HEK293 (cell line): ENCODE results near the gene ITPR3.

Source experiments
- CTCF ChIA-PET: fragments of 350-600 bp; formaldehyde crosslinking; extraction: SDS; loops from one replicate; lab custom pipeline; 2021; ENCODE audit warnings: antibody characterized with exemption; lab: Yijun Ruan, JAX
- POLR2A ChIA-PET: fragments of 300-600 bp; formaldehyde crosslinking; extraction: SDS; loops from one replicate; lab custom pipeline; 2020; ENCODE audit warnings: antibody characterized with exemption, inconsistent platforms; lab: Yijun Ruan, JAX
- H3K27ac ChIP-seq: fragments of 200-500 bp; sonication (Bioruptor generic); 2 replicates; pipeline ENCODE4 v1.5.1; 2014; ENCODE audit warnings: low read depth, low read length, control low read depth, inconsistent platforms; ENCODE audit errors: extremely low read depth
- H3K36me3 ChIP-seq, 2 experiments: fragments of 200-500 bp in 1 of 2; sonication (Bioruptor generic) in 1 of 2; 1 replicate in 1 of 2; 2 replicates in 1 of 2; pipeline ENCODE4 v1.5.1; 2014 to 2017; ENCODE audit warnings: inconsistent platforms in 2 of 2, low read length in 2 of 2; ENCODE audit not compliant: control insufficient read depth in 2 of 2, insufficient read depth in 1 of 2
- H3K4me1 ChIP-seq: fragments of 200-500 bp; sonication (Bioruptor generic); 2 replicates; pipeline ENCODE4 v1.5.1; 2014; ENCODE audit warnings: mild to moderate bottlenecking, low read length, inconsistent platforms; ENCODE audit not compliant: control insufficient read depth, insufficient read depth
- H3K4me3 ChIP-seq: 2 replicates; pipeline ENCODE4 v1.5.1; 2011; ENCODE audit warnings: low read depth, mild to moderate bottlenecking, control low read depth, low read length, moderate library complexity
- H3K9me3 ChIP-seq: fragments of 200-500 bp; sonication (Bioruptor generic); 2 replicates; pipeline ENCODE4 v1.5.1; 2014; ENCODE audit warnings: low read depth, low read length, inconsistent platforms; ENCODE audit not compliant: control insufficient read depth, insufficient read depth
- BCL11B ChIP-seq: fragments of 450-650 bp; formaldehyde crosslinking; IDR thresholded peaks from 2 replicates; pipeline ENCODE4 v1.5.1; 2016; ENCODE audit warnings: low read depth, missing biosample characterization, missing genetic modification characterization
- CTCF ChIP-seq: fragments of 450-650 bp; formaldehyde crosslinking; IDR thresholded peaks from 2 replicates; pipeline ENCODE4 v1.5.1; 2016; ENCODE audit warnings: missing biosample characterization, missing genetic modification characterization
- GFI1B ChIP-seq: fragments of 450-650 bp; formaldehyde crosslinking; IDR thresholded peaks from 2 replicates; pipeline ENCODE4 v1.5.1; 2016; ENCODE audit warnings: missing biosample characterization, missing genetic modification characterization
- ZBTB6 ChIP-seq: fragments of 450-650 bp; formaldehyde crosslinking; IDR thresholded peaks from 2 replicates; pipeline ENCODE4 v1.5.1; 2017; ENCODE audit warnings: missing biosample characterization, missing genetic modification characterization
- ZNF114 ChIP-seq: fragments of 450-650 bp; formaldehyde crosslinking; IDR thresholded peaks from 2 replicates; pipeline ENCODE4 v1.5.0; 2017; ENCODE audit warnings: missing biosample characterization, missing genetic modification characterization
- ZNF2 ChIP-seq: fragments of 450-650 bp; formaldehyde crosslinking; IDR thresholded peaks from 2 replicates; pipeline ENCODE4 v1.5.1; 2016; ENCODE audit warnings: missing biosample characterization, missing genetic modification characterization
- ZNF324 ChIP-seq: fragments of 450-650 bp; formaldehyde crosslinking; IDR thresholded peaks from 2 replicates; pipeline ENCODE4 v1.5.1; 2016; ENCODE audit warnings: missing biosample characterization, missing genetic modification characterization
- ZNF37A ChIP-seq: fragments of 450-650 bp; IDR thresholded peaks from 2 replicates; pipeline ENCODE4 v1.5.1; 2018; ENCODE audit warnings: missing biosample characterization, missing genetic modification characterization
- ZNF391 ChIP-seq: fragments of 450-650 bp; formaldehyde crosslinking; IDR thresholded peaks from 2 replicates; pipeline ENCODE4 v1.5.1; 2016; ENCODE audit warnings: low read depth, missing biosample characterization, missing genetic modification characterization, borderline replicate concordance
- ZNF544 ChIP-seq: fragments of 450-650 bp; formaldehyde crosslinking; IDR thresholded peaks from 2 replicates; pipeline ENCODE4 v1.5.0; 2017; ENCODE audit warnings: missing biosample characterization, missing genetic modification characterization
- ZNF600 ChIP-seq: fragments of 450-650 bp; formaldehyde crosslinking; IDR thresholded peaks from 2 replicates; pipeline ENCODE4 v1.5.1; 2016; ENCODE audit warnings: missing biosample characterization, missing genetic modification characterization
- ZNF830 ChIP-seq: fragments of 450-650 bp; IDR thresholded peaks from 2 replicates; pipeline ENCODE4 v1.5.0; 2018; ENCODE audit warnings: missing biosample characterization, missing genetic modification characterization, low read depth, mild to moderate bottlenecking, moderate library complexity
- TF ChIP-seq, protein P1 (sequence below): fragments of 450-650 bp; formaldehyde crosslinking; IDR thresholded peaks from 2 replicates; pipeline ENCODE4 v1.5.1; 2016; ENCODE audit warnings: missing biosample characterization, missing genetic modification characterization
- TF ChIP-seq, protein P2 (sequence below): fragments of 450-650 bp; formaldehyde crosslinking; IDR thresholded peaks from 2 replicates; pipeline ENCODE4 v1.5.1; 2016; ENCODE audit warnings: missing biosample characterization, missing genetic modification characterization

ITPR3 gene

GRCh38 chr6:33589731-33590530, 31.2 kb upstream of the ITPR3 start (continued):
- peak; percentile 61 for TF ChIP-seq CTCF (tag by site-specific recombination)
- peak; percentile 38; the same call in 1 of the 2 replicates for TF ChIP-seq ZNF2
- no peak for TF ChIP-seq ZNF544
- TF ChIP-seq ZNF391 (tag by site-specific recombination) = peak; percentile 42; the same call in 1 of the 2 replicates

GRCh38 chr6:33590531-33591198, 30.5 kb upstream of the ITPR3 start:
- 0 out of 2 replicates have a peak overlapping the region, but pooled peaks have one; percentile 36 for H3K27ac ChIP-seq
- H3K36me3 ChIP-seq = no peaks in the 10 kb centered on the region
- H3K4me3 ChIP-seq = no peak overlapping the region
- CTCF ChIA-PET = interaction anchor here (0.7 to 1.7 kb wide), 39 partner anchors 8 to 497 kb away, joined by 3 to 36 read pairs (median 5); partner anchors contain the start of gene IP6K3
- peak; percentile 49 for TF ChIP-seq ZNF600 (tag by site-specific recombination)
- no peak for TF ChIP-seq ZNF324 (tag by site-specific recombination)
- TF ChIP-seq, protein P1, sequence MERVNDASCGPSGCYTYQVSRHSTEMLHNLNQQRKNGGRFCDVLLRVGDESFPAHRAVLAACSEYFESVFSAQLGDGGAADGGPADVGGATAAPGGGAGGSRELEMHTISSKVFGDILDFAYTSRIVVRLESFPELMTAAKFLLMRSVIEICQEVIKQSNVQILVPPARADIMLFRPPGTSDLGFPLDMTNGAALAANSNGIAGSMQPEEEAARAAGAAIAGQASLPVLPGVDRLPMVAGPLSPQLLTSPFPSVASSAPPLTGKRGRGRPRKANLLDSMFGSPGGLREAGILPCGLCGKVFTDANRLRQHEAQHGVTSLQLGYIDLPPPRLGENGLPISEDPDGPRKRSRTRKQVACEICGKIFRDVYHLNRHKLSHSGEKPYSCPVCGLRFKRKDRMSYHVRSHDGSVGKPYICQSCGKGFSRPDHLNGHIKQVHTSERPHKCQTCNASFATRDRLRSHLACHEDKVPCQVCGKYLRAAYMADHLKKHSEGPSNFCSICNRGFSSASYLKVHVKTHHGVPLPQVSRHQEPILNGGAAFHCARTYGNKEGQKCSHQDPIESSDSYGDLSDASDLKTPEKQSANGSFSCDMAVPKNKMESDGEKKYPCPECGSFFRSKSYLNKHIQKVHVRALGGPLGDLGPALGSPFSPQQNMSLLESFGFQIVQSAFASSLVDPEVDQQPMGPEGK (tag by site-specific recombination) = peak; percentile 3; the same call in 1 of the 2 replicates
- TF ChIP-seq GFI1B (tag by site-specific recombination) = no peak
- TF ChIP-seq, protein P2, sequence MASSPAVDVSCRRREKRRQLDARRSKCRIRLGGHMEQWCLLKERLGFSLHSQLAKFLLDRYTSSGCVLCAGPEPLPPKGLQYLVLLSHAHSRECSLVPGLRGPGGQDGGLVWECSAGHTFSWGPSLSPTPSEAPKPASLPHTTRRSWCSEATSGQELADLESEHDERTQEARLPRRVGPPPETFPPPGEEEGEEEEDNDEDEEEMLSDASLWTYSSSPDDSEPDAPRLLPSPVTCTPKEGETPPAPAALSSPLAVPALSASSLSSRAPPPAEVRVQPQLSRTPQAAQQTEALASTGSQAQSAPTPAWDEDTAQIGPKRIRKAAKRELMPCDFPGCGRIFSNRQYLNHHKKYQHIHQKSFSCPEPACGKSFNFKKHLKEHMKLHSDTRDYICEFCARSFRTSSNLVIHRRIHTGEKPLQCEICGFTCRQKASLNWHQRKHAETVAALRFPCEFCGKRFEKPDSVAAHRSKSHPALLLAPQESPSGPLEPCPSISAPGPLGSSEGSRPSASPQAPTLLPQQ (tag by site-specific recombination) = 0 out of 2 replicates have a peak, but pooled peaks have one; percentile 22
- H3K9me3 ChIP-seq = no peaks in the 10 kb centered on the region
- POLR2A ChIA-PET = interaction anchor here (1.4 to 1.8 kb wide), 3 partner anchors 10 to 110 kb away, joined by 3 to 5 read pairs (median 3); partner anchors contain the start of gene BAK1
- H3K4me1 ChIP-seq = no peaks in the 10 kb centered on the region; the same call in 1 of the 2 replicates

DNA sequence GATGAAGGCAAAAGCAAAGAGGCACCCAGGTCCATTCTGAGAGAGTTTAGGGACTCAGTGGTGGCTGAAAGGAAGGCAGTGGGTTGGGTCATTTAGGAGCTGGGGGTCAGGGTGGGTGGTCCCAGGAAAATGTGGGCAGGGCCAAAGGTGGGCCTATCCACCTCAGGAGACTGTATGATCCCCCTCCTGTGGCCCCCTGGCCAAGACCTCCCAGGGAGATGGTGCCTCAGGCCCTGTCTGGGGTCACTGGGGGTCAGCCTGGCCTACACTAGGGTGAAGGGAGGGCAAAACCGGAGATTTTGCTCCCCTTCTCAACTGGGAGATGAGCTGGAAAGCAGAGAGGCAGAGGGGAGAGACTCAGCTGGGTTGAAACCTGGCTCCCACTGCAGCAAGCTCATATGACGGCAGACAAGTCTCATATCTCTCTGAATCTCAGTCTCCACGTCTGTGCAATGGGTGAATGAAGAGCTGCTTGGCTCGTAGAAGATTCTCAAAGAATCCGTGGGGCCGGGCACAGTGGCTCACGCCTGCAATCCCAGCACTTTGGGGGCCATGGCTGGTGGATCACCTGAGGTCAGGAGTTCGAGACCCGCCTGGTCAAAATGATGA, 29.6 kb upstream of the ITPR3 start:
- POLR2A ChIA-PET = interaction anchor here (0.9 to 1.8 kb wide), 2 partner anchors 109 to 120 kb away, joined by 3 to 5 read pairs; partner anchors contain the start of gene UQCC2
- Histone ChIP-seq H3K27ac (no peak overlapping the region), H3K4me1 (no peaks in the 10 kb centered on the region; the same call in 1 of the 2 replicates), H3K36me3 (no peaks in the 10 kb centered on the region), H3K4me3 (no peak overlapping the region), H3K9me3 (no peaks in the 10 kb centered on the region)
- CTCF ChIA-PET = interaction anchor here (1.4 to 1.6 kb wide), 2 partner anchors 109 to 180 kb away, joined by 3 to 8 read pairs; no protein-coding TSS in a partner anchor
- no peak for TF ChIP-seq ZNF830
- no peak for TF ChIP-seq ZNF114 (tag by site-specific recombination)
- no peak for TF ChIP-seq ZNF37A (tag by site-specific recombination)
- TF ChIP-seq BCL11B (tag by site-specific recombination) = no peak
- TF ChIP-seq ZBTB6 (tag by site-specific recombination) = no peak
